ENCODE measurements around the gene ZBTB16.

DNA sequence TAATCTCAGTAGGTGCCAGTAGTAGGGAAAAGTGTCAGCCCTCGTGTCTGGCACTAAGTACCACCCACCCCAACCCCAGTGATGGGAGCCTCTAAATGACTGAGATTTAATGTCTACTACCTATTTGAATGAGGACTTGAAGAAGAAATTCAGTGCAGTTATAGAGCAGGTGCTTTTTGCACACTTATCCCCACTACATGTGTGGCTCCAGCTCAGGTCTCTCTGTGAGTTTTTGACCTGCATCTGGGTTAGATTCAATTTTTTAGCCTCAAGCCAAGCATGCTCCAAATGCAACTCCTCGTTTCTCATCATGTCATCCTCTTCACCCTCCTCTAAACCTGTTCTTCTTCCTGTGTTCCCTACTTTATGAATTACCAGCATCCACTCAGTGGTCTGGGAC, 211.8 kb downstream of the ZBTB16 start:
- TF ChIP-seq EZH2 (IDR thresholded peaks at IDR 0.05): no peak
- TF ChIP-seq, protein P1, sequence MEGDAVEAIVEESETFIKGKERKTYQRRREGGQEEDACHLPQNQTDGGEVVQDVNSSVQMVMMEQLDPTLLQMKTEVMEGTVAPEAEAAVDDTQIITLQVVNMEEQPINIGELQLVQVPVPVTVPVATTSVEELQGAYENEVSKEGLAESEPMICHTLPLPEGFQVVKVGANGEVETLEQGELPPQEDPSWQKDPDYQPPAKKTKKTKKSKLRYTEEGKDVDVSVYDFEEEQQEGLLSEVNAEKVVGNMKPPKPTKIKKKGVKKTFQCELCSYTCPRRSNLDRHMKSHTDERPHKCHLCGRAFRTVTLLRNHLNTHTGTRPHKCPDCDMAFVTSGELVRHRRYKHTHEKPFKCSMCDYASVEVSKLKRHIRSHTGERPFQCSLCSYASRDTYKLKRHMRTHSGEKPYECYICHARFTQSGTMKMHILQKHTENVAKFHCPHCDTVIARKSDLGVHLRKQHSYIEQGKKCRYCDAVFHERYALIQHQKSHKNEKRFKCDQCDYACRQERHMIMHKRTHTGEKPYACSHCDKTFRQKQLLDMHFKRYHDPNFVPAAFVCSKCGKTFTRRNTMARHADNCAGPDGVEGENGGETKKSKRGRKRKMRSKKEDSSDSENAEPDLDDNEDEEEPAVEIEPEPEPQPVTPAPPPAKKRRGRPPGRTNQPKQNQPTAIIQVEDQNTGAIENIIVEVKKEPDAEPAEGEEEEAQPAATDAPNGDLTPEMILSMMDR (IDR thresholded peaks at IDR 0.05): no peak

All from neural progenitor cell (in vitro differentiated cells).